ENCODE measurements around the gene SERPINB1. TPM values are rescaled to one million over a fixed set of nuclear protein-coding genes. Genes with fewer than 3 reads are reported as not detected.

SERPINB1 gene
- total and polyA plus RNA-seq, 2 experiments from 2014 or later: 5.6 to 6.5 TPM

GRCh38 chr6:2861060-2861821 lies 19.6 kb upstream of the SERPINB1 start:
- H3K27ac ChIP-seq (ENCODE audit: low read depth): no peak overlapping the region
- no peaks in the 10 kb centered on the region for H3K36me3 ChIP-seq (ENCODE audit: insufficient read depth)
- H2AFZ ChIP-seq: no peak overlapping the region
- Mint-ChIP-seq H3K9me3 (no peaks in the 10 kb centered on the region), H3K27me3 (ENCODE audit: insufficient read depth, low read depth, poor library complexity) (peaks cover 18% of the 10 kb centered on the region), H3K4me3 (no peak overlapping the region), H3K4me1 (peaks cover 54% of the 10 kb centered on the region), H3K36me3 (ENCODE audit: low read depth) (peaks cover 7% of the 10 kb centered on the region; the same call in 2 of the 3 replicates), H3K27ac (no peak overlapping the region)
- H3K9me2 ChIP-seq (ENCODE audit: insufficient read depth): 0 out of 2 replicates have a peak, but pooled peaks cover 4% of the 10 kb centered on the region
- TF ChIP-seq ZNF114 (CRISPR knock-in tag; IDR thresholded peaks at IDR 0.05): no peak
- TF ChIP-seq POLR2AphosphoS5 (IDR thresholded peaks at IDR 0.05; ENCODE audit: low read depth): no peak
- no peak for TF ChIP-seq STAT1 (IDR thresholded peaks at IDR 0.05; ENCODE audit: unreplicated experiment)
- no peak for TF ChIP-seq EZH2phosphoT487 (IDR thresholded peaks at IDR 0.05; ENCODE audit: unreplicated experiment)
- TF ChIP-seq CREB1 (CRISPR knock-in tag; IDR thresholded peaks at IDR 0.05; ENCODE audit: low read depth): no peak
- no peak for TF ChIP-seq CTCF (conservative IDR thresholded peaks at IDR 0.05; ENCODE audit: low read depth in 2 of 2)
- no peak for TF ChIP-seq ETS1 (IDR thresholded peaks at IDR 0.05)
- TF ChIP-seq JUNB (IDR thresholded peaks at IDR 0.05; ENCODE audit: unreplicated experiment): no peak
- no peak for TF ChIP-seq REST (IDR thresholded peaks at IDR 0.05; ENCODE audit: unreplicated experiment)
- no peak for TF ChIP-seq ZNF331 (CRISPR knock-in tag; IDR thresholded peaks at IDR 0.05; ENCODE audit: low read depth)
- TF ChIP-seq EZH2 (IDR thresholded peaks at IDR 0.05; ENCODE audit: low read depth, unreplicated experiment): no peak
- no peak for TF ChIP-seq ZNF462 (CRISPR knock-in tag; IDR thresholded peaks at IDR 0.05)
- H3K27me3 ChIP-seq (ENCODE audit: insufficient read depth): no peaks in the 10 kb centered on the region
- H3K4me3 ChIP-seq: no peak overlapping the region
- no peak for ATAC-seq
- no peak for DNase-seq (ENCODE audit: low spot score)
- no peaks in the 10 kb centered on the region for H3K79me2 ChIP-seq (replicated peaks; ENCODE audit: insufficient read depth)
- H4K20me1 ChIP-seq (replicated peaks; ENCODE audit: insufficient read depth): no peaks in the 10 kb centered on the region
- H3F3A ChIP-seq (replicated peaks; ENCODE audit: low read depth): no peaks in the 10 kb centered on the region
- no peak overlapping the region for H3K4me2 ChIP-seq
- peaks cover 38% of the 10 kb centered on the region for H3K4me1 ChIP-seq (ENCODE audit: insufficient read depth)

Measured in GM23338 (cell line).